Naive thymus-derived CD4-positive, alpha-beta T cell (primary cell): Measurements from ENCODE around the gene ARSG. TPM values are rescaled to one million over a fixed set of nuclear protein-coding genes. Genes with fewer than 3 reads are reported as not detected.
"Not testable (repeated sequence)": the region's sequence is repeated elsewhere in the genome, so short reads cannot be mapped to it uniquely, and the experiment has no call there.

Experiments used
- ATAC-seq: fragments of 150-1000 bp; cut with Tn5 transposase; 2 replicates; pipeline ENCODE4 v1.10.0; 2021; ENCODE audit warnings: mild to moderate bottlenecking, moderate library complexity
- CTCF ChIA-PET: fragments of 350-600 bp; sonication (Branson Sonifier 250); formaldehyde crosslinking; loops from one replicate; lab custom pipeline; 2021; ENCODE audit warnings: antibody characterized with exemption; lab: Charles Lee
- POLR2A ChIA-PET: fragments of 350-600 bp; sonication (Branson Sonifier 250); formaldehyde crosslinking; loops from one replicate; lab custom pipeline; 2021; ENCODE audit warnings: antibody characterized with exemption, inconsistent platforms; lab: Charles Lee
- DNase-seq, 9 donors: peaks; one replicate each; pipeline versions ENCODE4 v3.0.0 to v3.0.0-alpha.2; 2020 to 2022; ENCODE audit warnings: mixed read lengths in 1 of 9
- H3K27ac ChIP-seq: one replicate; pipeline ENCODE4 v1.7.0; 2013; ENCODE audit warnings: mild to moderate bottlenecking, low read depth, low read length, moderate library complexity
- H3K27me3 ChIP-seq, 2 donors: one replicate each; pipeline ENCODE4 v1.7.0; 2013; ENCODE audit warnings: low read length in 2 of 2, mild to moderate bottlenecking in 2 of 2, moderate library complexity in 2 of 2; ENCODE audit not compliant: control insufficient read depth in 2 of 2, insufficient read depth in 2 of 2
- H3K36me3 ChIP-seq, 3 experiments: 1 replicate in 2 of 3; 2 replicates in 1 of 3; pipeline ENCODE4 v1.7.0; 2013; ENCODE audit warnings: low read length in 3 of 3, mild to moderate bottlenecking in 3 of 3, moderate library complexity in 1 of 3; ENCODE audit not compliant: insufficient read depth in 3 of 3, control insufficient read depth in 2 of 3
- H3K4me1 ChIP-seq, 2 donors: one replicate each; pipeline ENCODE4 v1.7.0; 2013; ENCODE audit warnings: low read length in 2 of 2, mild to moderate bottlenecking in 2 of 2, moderate library complexity in 1 of 2; ENCODE audit not compliant: control insufficient read depth in 2 of 2, insufficient read depth in 2 of 2
- H3K4me3 ChIP-seq: 2 replicates; pipeline ENCODE4 v1.7.0; 2013; ENCODE audit warnings: mild to moderate bottlenecking, low read length
- H3K9me3 ChIP-seq, 3 experiments: 1 replicate in 2 of 3; 2 replicates in 1 of 3; pipeline ENCODE4 v1.7.0; 2013; ENCODE audit warnings: low read length in 3 of 3; ENCODE audit not compliant: control insufficient read depth in 2 of 3
- H3K27ac Mint-ChIP-seq, 9 donors: one replicate each; pipeline ENCODE4 v1.8.0; 2020 to 2022; ENCODE audit warnings: mixed read lengths in 9 of 9, mild to moderate bottlenecking in 8 of 9, moderate library complexity in 5 of 9, inconsistent platforms in 2 of 9
- H3K27me3 Mint-ChIP-seq, 5 donors: one replicate each; pipeline ENCODE4 v1.8.0; 2021 to 2022; ENCODE audit warnings: mixed read lengths in 5 of 5, mild to moderate bottlenecking in 1 of 5
- H3K36me3 Mint-ChIP-seq, 5 donors: one replicate each; pipeline ENCODE4 v1.8.0; 2020 to 2022; ENCODE audit warnings: mixed read lengths in 5 of 5, mild to moderate bottlenecking in 3 of 5, inconsistent platforms in 1 of 5
- H3K4me1 Mint-ChIP-seq, 7 donors: one replicate each; pipeline ENCODE4 v1.8.0; 2020 to 2022; ENCODE audit warnings: mixed read lengths in 7 of 7, mild to moderate bottlenecking in 3 of 7, inconsistent platforms in 1 of 7
- H3K4me3 Mint-ChIP-seq, 10 donors: one replicate each; pipeline ENCODE4 v1.8.0; 2020 to 2022; ENCODE audit warnings: mild to moderate bottlenecking in 10 of 10, mixed read lengths in 10 of 10, moderate library complexity in 6 of 10, inconsistent platforms in 2 of 10
- H3K9me3 Mint-ChIP-seq, 11 donors: one replicate each; pipeline ENCODE4 v1.8.0; 2020 to 2022; ENCODE audit warnings: mixed read lengths in 11 of 11, mild to moderate bottlenecking in 4 of 11, inconsistent platforms in 1 of 11, moderate library complexity in 1 of 11
- intact Hi-C, 2 donors: fragments of 100-400 bp; cut with micrococcal nuclease; formaldehyde crosslinking; loops; one replicate each; pipeline ENCODE4 v1.15.1; 2023
- polyA plus RNA-seq, 2 donors: library from polyadenylated mRNA; unstranded; fragments of 300-500 nt; fragmentation: Illumina TruSeq; gene quantifications; one replicate each; pipeline ENCODE4 v1.2.3, GENCODE V29; 2021
- total RNA-seq, 6 experiments: library from RNA in 5 of 6; stranded (reverse) in 5 of 6; gene quantifications; 1 replicate in 5 of 6; 2 replicates in 1 of 6; pipeline ENCODE4 v1.2.3 and lab custom pipeline; 2021 to 2026

ARSG gene
- total and polyA plus RNA-seq, 7 experiments from 2014 or later, result 7.3 to 20.0 (median 12.6) TPM

GRCh38 chr17:68281965-68282364, 9.3 kb upstream of the ARSG start:
- H3K27ac Mint-ChIP-seq, result not testable (repeated sequence)
- POLR2A ChIA-PET, result interaction anchor here (1.5 kb wide), 1 partner anchor 9 kb away, joined by 3 read pairs; the partner anchor contains the start of gene SLC16A6

GRCh38 chr17:68288375-68288774, 2.9 kb upstream of the ARSG start:
- Histone ChIP-seq H3K27ac (no peak overlapping the region), H3K27me3 (no peaks in the 10 kb centered on the region), H3K9me3 (no peaks in the 10 kb centered on the region), H3K4me1 (peaks cover 22 to 31% of the 10 kb centered on the region in 2 donors), H3K4me3 (no peak overlapping the region), H3K36me3 (no peaks in the 10 kb centered on the region)
- H3K27me3 Mint-ChIP-seq, result no peaks in the 10 kb centered on the region
- H3K36me3 Mint-ChIP-seq, result peaks cover 0 to 11% (median 0%) of the 10 kb centered on the region in 5 donors
- intact Hi-C loops, result no loop called here
- peaks cover 0 to 3% (median 0%) of the 10 kb centered on the region in 11 donors for H3K9me3 Mint-ChIP-seq
- POLR2A ChIA-PET, result interaction anchor here (0.7 to 6.7 kb wide), 8 partner anchors 14 to 149 kb away, joined by 3 to 84 read pairs (median 4); partner anchors contain the start of gene AMZ2
- ATAC-seq (no peak), DNase-seq (no peak)
- H3K4me3 Mint-ChIP-seq, result peak overlapping the region in 5 of 10 donors; percentile 72 to 100 (median 97)
- peak overlapping the region; percentile 29 to 99 (median 92) for H3K27ac Mint-ChIP-seq
- H3K4me1 Mint-ChIP-seq, result peaks cover 28 to 65% (median 50%) of the 10 kb centered on the region in 7 donors
- CTCF ChIA-PET, result interaction anchor here (0.6 to 2.6 kb wide), 7 partner anchors 10 to 174 kb away, joined by 3 to 10 read pairs (median 3); no protein-coding TSS in a partner anchor

More at GRCh38 chr17:68281965-68282364, 9.3 kb upstream of the ARSG start:
- H3K27ac ChIP-seq, H3K4me1 ChIP-seq, H3K4me3 Mint-ChIP-seq, H3K27me3 ChIP-seq, intact Hi-C loops, H3K27me3 Mint-ChIP-seq, DNase-seq, ATAC-seq, CTCF ChIA-PET, H3K4me3 ChIP-seq, H3K9me3 ChIP-seq: not testable (repeated sequence)
- Mint-ChIP-seq H3K4me1 (peaks cover 2 to 34% (median 13%) of the 10 kb centered on the region in 7 donors), H3K9me3 (peaks cover 0 to 15% (median 0%) of the 10 kb centered on the region in 11 donors), H3K36me3 (peaks cover 5 to 40% (median 31%) of the 10 kb centered on the region in 5 donors)
- peaks cover 1 to 11% (median 6%) of the 10 kb centered on the region in 3 experiments for H3K36me3 ChIP-seq

- ATAC-seq (no peak), DNase-seq (peak in 4 of 9 donors; percentile 14 to 23 (median 16))
- Mint-ChIP-seq H3K27ac (peak overlapping the region; percentile 29 to 99 (median 92)), H3K4me1 (peaks cover 28 to 67% (median 50%) of the 10 kb centered on the region in 7 donors), H3K9me3 (peaks cover 0 to 3% (median 0%) of the 10 kb centered on the region in 11 donors), H3K36me3 (peaks cover 0 to 11% (median 0%) of the 10 kb centered on the region in 5 donors), H3K4me3 (peak overlapping the region; percentile 23 to 100 (median 93)), H3K27me3 (peaks cover 0 to under 1% (median 0%) of the 10 kb centered on the region in 5 donors)
- intact Hi-C loops, result no loop called here
- CTCF ChIA-PET, result interaction anchor here (0.9 to 2.6 kb wide), 6 partner anchors 10 to 173 kb away, joined by 3 to 10 read pairs (median 4); no protein-coding TSS in a partner anchor
- no peaks in the 10 kb centered on the region for H3K9me3 ChIP-seq
- peaks cover 26 to 31% of the 10 kb centered on the region in 2 donors for H3K4me1 ChIP-seq
- H3K27ac ChIP-seq, result no peak overlapping the region
- H3K36me3 ChIP-seq, result no peaks in the 10 kb centered on the region
- no peaks in the 10 kb centered on the region for H3K27me3 ChIP-seq
- POLR2A ChIA-PET, result interaction anchor here (0.6 to 6.7 kb wide), 12 partner anchors 8 to 149 kb away, joined by 3 to 84 read pairs (median 3); partner anchors contain the start of gene AMZ2
- no peak overlapping the region for H3K4me3 ChIP-seq
Observed at GRCh38 chr17:68288804-68289203, 2.5 kb upstream of the ARSG start.

- Mint-ChIP-seq H3K4me1 (peaks cover 28 to 74% (median 57%) of the 10 kb centered on the region in 7 donors), H3K4me3 (peak overlapping the region; percentile 88 to 100 (median 97)), H3K27me3 (peaks cover 0 to 5% (median 0%) of the 10 kb centered on the region in 5 donors), H3K27ac (peak overlapping the region in 8 of 9 donors; percentile 92 to 100 (median 98)), H3K36me3 (peaks cover 0 to 11% (median 0%) of the 10 kb centered on the region in 5 donors), H3K9me3 (peaks cover 0 to 3% (median 0%) of the 10 kb centered on the region in 11 donors)
- no peaks in the 10 kb centered on the region for H3K9me3 ChIP-seq
- peaks cover 31 to 32% of the 10 kb centered on the region in 2 donors for H3K4me1 ChIP-seq
- DNase-seq (no peak), ATAC-seq (no peak)
- intact Hi-C loops, result no loop called here
- H3K4me3 ChIP-seq, result peak overlapping the region; percentile 92
- no peaks in the 10 kb centered on the region for H3K27me3 ChIP-seq
- ChIA-PET POLR2A (interaction anchor here (0.5 to 6.7 kb wide), 19 partner anchors 8 to 169 kb away, joined by 3 to 84 read pairs (median 12); partner anchors contain the start of genes AMZ2 and WIPI1), CTCF (interaction anchor here (0.5 to 2.6 kb wide), 6 partner anchors 24 to 220 kb away, joined by 3 to 10 read pairs (median 4); no protein-coding TSS in a partner anchor)
- no peaks in the 10 kb centered on the region for H3K36me3 ChIP-seq
- peak overlapping the region; percentile 95 for H3K27ac ChIP-seq
Observed at GRCh38 chr17:68289473-68289872, 1.8 kb upstream of the ARSG start.

GRCh38 chr17:68289936-68290267, 1.4 kb upstream of the ARSG start:
- H3K4me1 ChIP-seq, result peaks cover 35 to 36% of the 10 kb centered on the region in 2 donors
- peaks cover 32 to 76% (median 58%) of the 10 kb centered on the region in 7 donors for H3K4me1 Mint-ChIP-seq
- ChIA-PET POLR2A (interaction anchor here (0.6 to 6.7 kb wide), 21 partner anchors 9 to 169 kb away, joined by 3 to 84 read pairs (median 8); partner anchors contain the start of genes AMZ2 and WIPI1), CTCF (interaction anchor here (0.5 to 2.6 kb wide), 4 partner anchors 25 to 221 kb away, joined by 3 to 10 read pairs (median 4); no protein-coding TSS in a partner anchor)
- no peaks in the 10 kb centered on the region for H3K9me3 ChIP-seq
- DNase-seq (no peak), ATAC-seq (no peak)
- H3K27ac ChIP-seq, result peak overlapping the region; percentile 95
- peaks cover 0 to 3% (median 0%) of the 10 kb centered on the region in 11 donors for H3K9me3 Mint-ChIP-seq
- H3K27me3 ChIP-seq, result no peaks in the 10 kb centered on the region
- H3K4me3 Mint-ChIP-seq, result peak overlapping the region; percentile 88 to 100 (median 97)
- peak overlapping the region; percentile 92 for H3K4me3 ChIP-seq
- intact Hi-C loops, result loop anchor here (2.0 to 5.0 kb wide), 3 partner anchors 51 to 463 kb away; partner anchors contain the start of gene BPTF (in 1 of the 2)
- peaks cover 0 to 12% (median 0%) of the 10 kb centered on the region in 5 donors for H3K36me3 Mint-ChIP-seq
- peaks cover 0 to 9% (median 0%) of the 10 kb centered on the region in 5 donors for H3K27me3 Mint-ChIP-seq
- H3K27ac Mint-ChIP-seq, result peak overlapping the region; percentile 92 to 100 (median 98)
- no peaks in the 10 kb centered on the region for H3K36me3 ChIP-seq

- peaks cover 34 to 78% (median 60%) of the 10 kb centered on the region in 7 donors for H3K4me1 Mint-ChIP-seq
- CTCF ChIA-PET, result interaction anchor here (1.7 to 2.6 kb wide), 2 partner anchors 28 to 142 kb away, joined by 6 to 10 read pairs; no protein-coding TSS in a partner anchor
- peak overlapping the region; percentile 92 for H3K4me3 ChIP-seq
Observed at GRCh38 chr17:68290268-68290954, 884 bp upstream of the ARSG start.

More at GRCh38 chr17:68290268-68290954, 884 bp upstream of the ARSG start:
- Mint-ChIP-seq H3K27ac (peak overlapping the region; percentile 92 to 100 (median 98)), H3K36me3 (peaks cover 0 to 14% (median 0%) of the 10 kb centered on the region in 5 donors), H3K9me3 (peaks cover 0 to 3% (median 0%) of the 10 kb centered on the region in 11 donors), H3K4me3 (peak overlapping the region; percentile 88 to 100 (median 97)), H3K27me3 (peaks cover 0 to 11% (median 0%) of the 10 kb centered on the region in 5 donors)
- Histone ChIP-seq H3K27ac (peak overlapping the region; percentile 95), H3K36me3 (no peaks in the 10 kb centered on the region), H3K9me3 (no peaks in the 10 kb centered on the region), H3K27me3 (no peaks in the 10 kb centered on the region), H3K4me1 (peaks cover 40 to 41% of the 10 kb centered on the region in 2 donors)
- ATAC-seq, result peak; percentile 4
- POLR2A ChIA-PET, result interaction anchor here (0.6 to 6.7 kb wide), 35 partner anchors 9 to 172 kb away, joined by 3 to 84 read pairs (median 8); partner anchors contain the start of genes AMZ2 and WIPI1
- DNase-seq, result peak; percentile 38 to 75 (median 72)
- intact Hi-C loops, result loop anchor here (2.0 to 5.0 kb wide), 3 partner anchors 52 to 463 kb away; partner anchors contain the start of gene BPTF (in 1 of the 2)
